Endothelial cell (in vitro differentiated cells): ENCODE measurements around the gene RPS3. TPM values are rescaled to one million over a fixed set of nuclear protein-coding genes. Genes with fewer than 3 reads are reported as not detected.

ENCODE experiments used
- DNase-seq: peaks from one replicate; pipeline ENCODE4 v3.0.0; 2021; ENCODE audit warnings: low spot score
- H3K27ac Mint-ChIP-seq: one replicate; pipeline ENCODE4 v1.8.0; 2021; ENCODE audit warnings: mixed read lengths, inconsistent platforms; ENCODE audit not compliant: unreplicated experiment
- H3K27me3 Mint-ChIP-seq: one replicate; pipeline ENCODE4 v1.8.0; 2021; ENCODE audit warnings: mild to moderate bottlenecking, moderate library complexity, mixed read lengths, inconsistent platforms; ENCODE audit not compliant: unreplicated experiment
- H3K36me3 Mint-ChIP-seq: one replicate; pipeline ENCODE4 v1.8.0; 2021; ENCODE audit warnings: mild to moderate bottlenecking, low read depth, mixed read lengths, inconsistent platforms; ENCODE audit not compliant: unreplicated experiment
- H3K4me1 Mint-ChIP-seq: one replicate; pipeline ENCODE4 v1.8.0; 2021; ENCODE audit warnings: mild to moderate bottlenecking, mixed read lengths, inconsistent platforms; ENCODE audit not compliant: unreplicated experiment
- H3K4me3 Mint-ChIP-seq: one replicate; pipeline ENCODE4 v1.8.0; 2021; ENCODE audit warnings: mild to moderate bottlenecking, mixed read lengths, inconsistent platforms; ENCODE audit not compliant: unreplicated experiment
- H3K9me3 Mint-ChIP-seq: one replicate; pipeline ENCODE4 v1.8.0; 2021; ENCODE audit warnings: mixed read lengths, inconsistent platforms; ENCODE audit not compliant: unreplicated experiment
- CTCF ChIP-seq: fragments of 200-600 bp; sonication (generic); IDR thresholded peaks from one replicate; pipeline ENCODE4 v1.5.0; 2021; ENCODE audit warnings: antibody characterized with exemption; ENCODE audit not compliant: unreplicated experiment
- long read RNA-seq: library from polyadenylated mRNA; unstranded; transcript quantifications from one replicate; pipeline ENCODE4 v2.0.0, GENCODE V29; 2020; ENCODE audit not compliant: unreplicated experiment
- total RNA-seq: library from RNA; stranded (reverse); fragmentation: NEBNext Ultra II Directional; extraction: Animal tissue kit (Norgen Biotek cat#: 25700); gene quantifications from one replicate; pipeline ENCODE4 v1.2.1, GENCODE V29; 2021; ENCODE audit not compliant: unreplicated experiment

Gene RPS3
- total RNA-seq, result 3,784 TPM
- long read RNA-seq, transcript RPS3-217 (7 exons, 2,097 nt), result major isoform, 5,383 of 5,562 reads
- long read RNA-seq, transcript RPS3-216 (7 exons, 796 nt), result minor isoform, 9 of 5,562 reads
- long read RNA-seq, transcript RPS3-203 (6 exons, 866 nt), result minor isoform, 16 of 5,562 reads
- long read RNA-seq, partial matches to known transcripts, result 117 of 5,562 reads
- long read RNA-seq, other reads (novel, unspliced or antisense), result 31 of 5,562 reads

DNA sequence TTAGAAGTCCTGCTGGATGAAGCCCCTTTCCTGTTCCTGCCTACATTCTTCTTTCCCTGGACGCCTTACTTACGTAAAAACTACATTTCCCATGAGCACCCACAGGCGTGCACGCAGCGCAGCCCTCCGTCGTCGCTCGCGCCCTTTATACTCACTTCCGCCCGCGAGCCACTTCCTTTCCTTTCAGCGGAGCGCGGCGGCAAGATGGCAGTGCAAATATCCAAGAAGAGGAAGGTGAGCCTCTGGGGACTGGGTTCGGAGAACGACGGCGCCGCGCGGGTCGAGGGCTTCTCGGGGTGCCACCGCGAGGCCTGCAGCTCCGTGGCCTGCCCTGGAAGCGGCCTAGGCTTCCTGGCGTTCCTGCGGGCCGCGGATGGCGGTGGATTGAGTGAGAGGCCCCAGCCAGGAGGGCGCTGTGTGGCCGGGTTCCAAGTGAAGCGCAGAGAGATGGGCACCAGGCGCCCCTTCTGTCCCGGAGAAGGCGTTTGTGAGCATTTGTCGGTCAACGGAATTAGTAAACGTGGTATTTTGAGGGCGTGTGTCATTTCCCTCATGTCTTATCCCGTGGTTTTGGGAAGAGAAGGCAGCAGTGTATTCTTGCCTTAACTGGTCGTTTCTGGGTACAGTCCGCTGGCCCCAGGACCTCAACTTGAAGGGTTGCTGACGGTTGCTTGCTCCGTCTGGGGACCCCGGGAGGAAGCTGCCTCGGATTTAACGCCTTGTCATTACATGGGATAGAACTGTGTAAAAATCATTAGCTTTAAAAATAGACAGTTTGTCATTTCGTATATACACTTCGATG is at the start of gene RPS3:
RPS3 (plus strand) TSS at position 175 of the 802 bp plus-strand sequence; CDS start at position 205, 30 bp downstream.
- peak within 1 kb of the TSS; percentile 99 for H3K4me3 Mint-ChIP-seq
- H3K9me3 Mint-ChIP-seq, result no peaks in the 10 kb centered on the region
- peaks cover 69% of the 10 kb centered on the region for H3K4me1 Mint-ChIP-seq
- DNase-seq, result peak; percentile 88
- H3K36me3 Mint-ChIP-seq, result peaks cover 38% of the 10 kb centered on the region
- H3K27ac Mint-ChIP-seq, result peak within 1 kb of the TSS; percentile 98
- TF ChIP-seq CTCF, result no peak
- peaks cover 12% of the 10 kb centered on the region for H3K27me3 Mint-ChIP-seq

- Mint-ChIP-seq H3K27ac (peak overlapping the region; percentile 88), H3K4me3 (peak overlapping the region; percentile 99), H3K9me3 (no peaks in the 10 kb centered on the region), H3K36me3 (peaks cover 17% of the 10 kb centered on the region), H3K27me3 (peaks cover 26% of the 10 kb centered on the region), H3K4me1 (peaks cover 80% of the 10 kb centered on the region)
- no peak for TF ChIP-seq CTCF
- no peak for DNase-seq
Observed at GRCh38 chr11:75349521-75350116, 49.7 kb upstream of the RPS3 start.

DNA sequence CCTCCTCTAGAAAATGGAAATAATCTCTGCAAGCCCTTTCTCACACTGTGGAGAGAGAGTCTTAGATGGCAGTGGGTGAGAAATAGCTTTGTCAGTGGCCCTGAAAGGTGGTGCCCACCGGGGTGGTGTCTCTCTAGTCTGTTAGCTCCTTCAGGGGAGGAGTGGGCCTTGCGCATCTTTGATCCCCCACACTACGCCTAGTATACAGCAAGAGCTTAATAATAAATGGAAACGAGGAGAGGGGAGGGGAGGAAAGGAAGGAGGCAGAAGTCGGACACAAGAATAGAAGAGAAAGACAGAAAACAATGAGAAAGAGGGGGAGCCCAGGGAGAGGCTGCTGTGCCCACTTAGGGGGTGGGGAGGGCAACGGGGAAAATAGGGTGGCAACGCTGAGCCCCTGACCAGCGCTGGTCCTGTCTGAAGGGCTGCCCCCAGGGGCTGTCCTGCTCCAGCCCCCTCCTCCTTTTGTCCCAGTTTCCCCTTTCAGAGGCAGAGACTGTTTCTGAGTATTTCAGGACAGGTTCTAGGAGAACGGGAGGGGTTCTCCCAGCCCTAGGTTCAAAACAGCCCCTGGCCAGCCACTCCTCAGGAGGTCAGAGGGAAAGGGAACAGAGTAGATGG is 49.1 kb upstream of the RPS3 start:
- no peaks in the 10 kb centered on the region for H3K9me3 Mint-ChIP-seq
- no peak for DNase-seq
- peaks cover 17% of the 10 kb centered on the region for H3K36me3 Mint-ChIP-seq
- H3K27ac Mint-ChIP-seq, result peak overlapping the region; percentile 95
- H3K4me3 Mint-ChIP-seq, result peak overlapping the region; percentile 99
- peaks cover 75% of the 10 kb centered on the region for H3K4me1 Mint-ChIP-seq
- TF ChIP-seq CTCF, result no peak
- H3K27me3 Mint-ChIP-seq, result peaks cover 26% of the 10 kb centered on the region

DNA sequence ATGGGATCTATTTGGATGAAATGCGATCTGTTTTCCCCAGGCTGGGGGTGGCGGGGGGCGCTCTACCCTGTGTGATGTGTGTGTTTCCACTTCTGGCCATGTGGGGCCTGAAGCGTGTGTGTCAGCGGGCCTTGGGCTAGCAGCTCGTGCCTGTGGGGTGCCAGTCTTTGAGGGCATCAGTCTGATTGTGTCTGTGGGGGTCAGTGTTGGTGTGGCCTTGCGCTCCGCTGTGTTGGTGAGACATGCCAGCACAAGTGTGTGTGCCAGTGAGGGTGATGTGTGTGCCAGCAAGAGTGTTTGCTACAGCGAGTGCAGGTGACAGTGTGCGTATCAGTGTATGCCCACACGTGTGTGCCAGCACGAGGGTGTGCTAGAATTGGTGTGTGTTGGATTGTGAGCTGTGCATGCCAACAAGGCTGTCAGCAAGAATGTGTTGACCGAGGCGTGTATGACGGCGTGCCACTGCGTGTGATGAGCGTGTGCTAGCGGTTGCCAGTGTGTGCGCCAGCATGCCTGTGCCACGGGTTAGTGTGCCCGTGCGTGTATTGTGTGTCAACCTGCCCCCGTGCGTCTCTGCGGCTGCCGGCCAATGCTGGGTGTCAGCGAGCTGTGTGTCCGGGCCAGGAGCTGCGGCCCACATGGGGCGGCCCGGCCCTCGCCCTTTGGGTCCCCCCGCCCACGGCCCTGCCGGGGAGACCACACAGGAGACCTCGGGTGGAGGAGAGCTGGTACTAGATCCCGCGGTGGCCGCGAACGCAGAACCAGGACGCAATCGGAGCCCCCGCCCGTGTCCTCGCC is 48.4 kb upstream of the RPS3 start:
- H3K27ac Mint-ChIP-seq, result peak overlapping the region; percentile 95
- TF ChIP-seq CTCF, result no peak
- H3K4me1 Mint-ChIP-seq, result peaks cover 75% of the 10 kb centered on the region
- DNase-seq, result peak; percentile 37
- H3K27me3 Mint-ChIP-seq, result peaks cover 25% of the 10 kb centered on the region
- peaks cover 17% of the 10 kb centered on the region for H3K36me3 Mint-ChIP-seq
- H3K4me3 Mint-ChIP-seq, result peak overlapping the region; percentile 99
- H3K9me3 Mint-ChIP-seq, result no peaks in the 10 kb centered on the region
